ENCODE measurements around the gene KLF3.

Gene KLF3

DNA sequence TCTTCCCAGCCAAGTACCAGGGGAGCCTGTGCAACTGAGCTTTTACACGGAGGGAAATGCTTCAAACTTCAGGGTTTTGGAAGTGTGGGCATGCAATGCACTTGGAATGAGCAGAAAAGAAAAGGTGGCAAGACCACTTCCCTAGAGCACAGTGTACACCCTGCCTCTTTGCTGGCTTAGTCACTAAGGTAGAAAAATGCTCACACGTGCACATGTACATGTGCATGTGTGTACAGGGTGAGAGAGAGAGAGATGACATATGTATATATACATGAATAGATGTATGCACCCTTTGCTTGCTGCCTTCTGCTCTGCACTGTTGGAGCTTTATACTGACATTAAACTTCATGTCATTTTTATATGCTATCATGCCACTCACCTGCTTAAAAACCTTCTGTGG lies 7.9 kb upstream of the KLF3 start:
- no peak for DNase-seq

DNA sequence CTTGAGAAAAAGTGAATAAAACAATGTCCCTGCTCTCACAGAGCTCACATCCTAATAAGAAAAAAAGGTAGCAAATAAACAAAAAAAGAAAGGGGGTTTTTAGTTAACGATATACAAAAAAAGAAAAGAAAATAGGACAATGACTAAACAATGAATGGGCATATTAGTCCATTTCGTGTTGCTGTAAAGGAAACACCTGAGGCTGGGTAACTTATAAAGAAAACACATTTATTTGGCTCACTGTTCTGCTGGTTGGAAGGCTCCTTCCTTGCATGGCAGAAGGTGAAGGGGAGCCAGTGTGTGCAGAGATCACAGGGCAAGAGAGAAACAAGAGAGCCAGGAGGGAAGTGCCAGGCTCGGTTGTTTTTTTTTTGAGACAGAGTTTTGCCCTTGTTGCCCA lies 4.7 kb upstream of the KLF3 start:
- DNase-seq, result no peak

DNA sequence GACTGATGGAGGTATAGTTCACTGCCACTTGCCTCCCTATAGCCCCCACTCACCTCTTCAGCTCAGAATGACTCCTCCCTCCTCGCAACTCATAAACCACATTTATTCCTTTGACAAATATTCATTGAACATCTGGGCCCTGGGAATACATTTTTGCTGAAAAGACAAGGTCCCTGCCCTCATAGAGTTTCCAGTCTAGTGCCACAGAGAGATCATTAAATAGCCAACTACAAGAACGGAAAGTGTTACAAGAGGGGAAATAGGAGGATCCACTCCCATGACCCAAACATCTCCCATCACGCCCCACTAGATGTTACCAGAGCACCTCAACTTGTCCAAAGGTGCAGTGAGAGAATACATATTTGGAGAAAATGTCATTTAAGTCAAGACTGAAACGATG lies 3.2 kb upstream of the KLF3 start:
- DNase-seq, result no peak

DNA sequence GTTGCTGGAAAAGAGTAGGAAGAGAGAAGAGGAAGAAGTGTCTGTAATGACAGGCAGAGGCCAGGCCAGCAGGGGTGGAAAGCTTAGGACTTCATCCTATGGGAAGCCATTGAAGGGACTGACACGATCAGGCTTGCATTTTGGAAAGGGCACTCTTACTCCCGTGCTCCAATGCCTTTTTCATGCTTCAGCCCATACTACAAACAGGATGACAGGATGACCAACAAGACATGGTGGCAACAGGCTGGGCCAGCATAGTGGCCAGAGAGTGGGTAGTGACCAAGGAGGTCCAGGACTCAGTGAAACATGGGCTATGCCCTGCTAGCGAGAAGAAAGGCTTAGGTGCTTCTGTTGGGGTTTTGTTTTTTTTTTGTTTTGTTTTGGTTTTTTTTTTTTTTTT lies 2.6 kb upstream of the KLF3 start:
- DNase-seq, result no peak

DNA sequence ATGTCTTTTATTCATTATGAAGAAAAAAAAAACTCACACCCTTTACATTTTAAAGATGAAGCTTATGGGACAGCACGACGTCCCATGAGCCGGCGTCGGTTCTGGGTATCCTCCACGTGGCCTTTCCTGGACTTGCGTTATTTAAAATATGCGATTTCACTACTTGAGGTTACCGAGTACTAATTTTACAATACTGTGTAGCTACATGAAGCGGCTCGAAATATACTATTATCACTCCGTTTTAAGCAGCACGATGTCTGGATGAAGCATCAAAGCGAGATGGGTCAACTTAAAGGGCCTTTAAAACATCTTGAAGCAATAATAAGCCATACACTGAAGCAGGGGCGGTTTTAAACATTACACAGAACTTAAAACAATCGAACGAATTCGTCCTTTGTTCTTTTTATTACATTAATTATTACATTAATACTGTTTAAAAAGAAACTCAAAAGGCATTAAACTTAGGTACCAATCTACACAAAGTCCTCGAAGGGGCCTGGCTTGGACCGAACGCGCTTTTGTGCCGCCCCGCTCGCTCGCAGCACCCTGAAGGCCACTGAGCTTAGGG lies 1.4 kb upstream of the KLF3 start:
- no peak for DNase-seq

DNA sequence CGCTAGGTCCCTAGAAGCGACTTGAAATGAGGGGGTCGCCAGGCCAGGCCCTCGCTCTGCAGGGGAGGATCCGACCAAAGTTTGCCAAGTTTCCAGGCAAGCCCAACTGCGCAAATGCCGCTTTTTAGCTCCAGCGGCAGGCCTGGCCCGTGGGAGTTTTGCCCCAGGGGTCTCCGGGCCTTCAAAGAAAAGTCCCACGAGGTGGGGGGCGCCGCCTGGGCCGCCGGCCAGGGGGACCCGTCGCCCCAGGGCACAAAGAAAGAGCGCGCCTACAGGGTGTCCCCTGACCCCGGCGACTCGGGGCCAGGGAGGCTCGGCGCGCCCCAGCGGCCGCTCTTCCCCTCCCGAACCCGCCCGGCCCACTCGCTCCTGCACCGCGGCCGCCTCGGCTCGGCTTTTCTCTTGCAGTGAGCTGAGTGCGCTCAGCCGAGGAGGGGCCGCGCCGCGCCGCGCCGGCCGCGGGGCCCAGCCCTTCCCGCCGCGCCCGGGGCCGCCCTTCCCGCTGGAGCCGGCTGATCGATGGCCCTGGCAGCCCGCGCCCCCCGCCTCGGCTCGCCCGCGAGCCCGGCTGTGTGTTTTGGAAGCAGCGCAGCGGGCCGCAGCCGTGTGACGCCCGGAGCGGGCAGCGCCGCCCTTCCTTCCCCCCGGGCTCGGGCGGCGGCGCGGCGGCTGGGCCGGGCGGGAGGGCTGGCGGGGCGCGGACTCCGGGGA lies 754 bp upstream of the KLF3 start:
- no peak for DNase-seq

DNA sequence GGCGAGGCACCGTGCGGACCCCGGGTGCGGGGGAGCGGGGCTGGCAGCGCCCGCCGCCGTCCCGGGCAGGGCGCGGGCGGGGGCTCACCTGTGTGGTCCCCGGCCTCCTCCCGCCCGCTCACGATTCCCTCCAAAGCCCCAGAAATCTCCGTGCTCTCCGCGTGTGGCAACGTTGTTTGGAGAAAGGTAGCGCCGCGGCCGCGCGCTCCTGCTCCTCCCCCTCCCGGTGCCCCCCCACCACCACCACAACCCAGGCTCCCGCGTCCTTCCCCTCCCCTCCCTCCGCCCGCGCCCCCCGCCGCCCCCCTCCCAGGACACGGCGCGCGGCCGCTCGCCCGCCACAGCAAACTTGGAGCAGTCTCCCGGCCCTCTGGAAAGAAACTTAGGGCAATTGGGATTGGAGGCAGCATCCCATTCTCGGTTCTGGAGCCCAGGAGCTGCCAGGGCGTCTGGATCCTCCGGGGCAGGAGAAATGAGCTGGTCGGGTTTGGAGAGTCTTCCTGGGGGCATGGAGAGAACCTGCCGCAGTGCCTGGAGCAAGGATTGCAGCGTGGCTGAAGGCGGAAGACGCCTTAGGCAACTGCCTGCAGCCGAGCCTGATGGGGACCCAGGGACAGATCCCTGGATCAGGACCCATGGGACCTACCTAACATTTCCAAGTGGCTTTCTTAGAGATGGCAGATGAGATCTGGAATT lies 855 bp downstream of the KLF3 start:
- peak; percentile 52 for DNase-seq

DNA sequence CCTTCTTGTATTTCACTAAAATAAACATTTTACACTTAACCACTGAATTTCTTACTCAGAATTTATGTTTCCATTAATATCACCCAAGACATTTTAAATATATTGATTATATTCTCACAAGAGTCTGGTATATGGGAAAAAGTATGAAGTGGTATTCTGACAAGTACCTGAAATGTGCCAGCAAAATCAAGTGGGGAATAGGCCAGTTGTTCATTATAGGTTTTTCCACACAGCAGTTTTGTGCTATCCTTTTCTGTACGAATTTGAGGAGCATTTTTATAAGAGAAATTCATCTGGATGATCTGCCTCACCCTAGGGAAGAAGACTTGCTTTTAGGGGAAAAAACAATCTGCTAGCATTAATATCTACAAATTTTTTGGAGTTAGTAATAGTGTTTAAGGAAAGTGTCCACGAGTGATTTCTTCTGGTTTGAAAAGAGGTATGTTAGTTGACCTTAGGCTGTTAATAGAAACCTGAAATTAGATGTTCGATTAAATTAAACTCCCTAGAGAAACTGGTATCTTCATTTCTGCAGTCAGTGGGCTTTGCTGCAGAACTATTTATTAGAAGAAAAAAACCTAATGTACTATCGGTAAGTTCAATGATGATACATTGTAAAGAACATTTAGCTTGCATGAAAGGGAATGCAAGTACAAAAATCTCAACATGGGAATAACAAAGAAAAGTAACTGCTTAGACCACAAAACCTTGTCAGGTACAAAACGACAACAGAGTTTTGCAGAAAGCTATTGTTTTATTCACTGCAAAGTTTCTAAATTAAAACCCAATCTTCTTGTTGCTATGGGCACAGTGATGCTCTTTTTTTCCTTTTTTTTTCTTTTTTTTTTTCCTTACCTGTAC lies 1.8 kb downstream of the KLF3 start:
- DNase-seq, result no peak

DNA sequence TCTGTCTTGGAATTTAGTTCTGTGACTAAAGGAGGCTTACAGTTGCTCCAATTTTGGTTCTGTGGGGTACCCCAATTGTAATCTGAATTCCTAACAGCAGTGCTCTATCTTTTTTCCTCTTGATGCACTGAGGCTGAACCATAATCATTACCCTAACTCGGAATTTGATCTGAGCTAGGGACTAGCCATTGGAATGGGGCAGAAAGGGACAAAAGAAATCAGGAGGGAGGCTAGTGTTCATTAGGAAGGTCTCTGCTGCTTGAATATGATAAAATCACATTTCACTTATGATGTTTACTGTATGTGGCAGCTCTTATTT lies 2.7 kb downstream of the KLF3 start:
- DNase-seq, result no peak

DNA sequence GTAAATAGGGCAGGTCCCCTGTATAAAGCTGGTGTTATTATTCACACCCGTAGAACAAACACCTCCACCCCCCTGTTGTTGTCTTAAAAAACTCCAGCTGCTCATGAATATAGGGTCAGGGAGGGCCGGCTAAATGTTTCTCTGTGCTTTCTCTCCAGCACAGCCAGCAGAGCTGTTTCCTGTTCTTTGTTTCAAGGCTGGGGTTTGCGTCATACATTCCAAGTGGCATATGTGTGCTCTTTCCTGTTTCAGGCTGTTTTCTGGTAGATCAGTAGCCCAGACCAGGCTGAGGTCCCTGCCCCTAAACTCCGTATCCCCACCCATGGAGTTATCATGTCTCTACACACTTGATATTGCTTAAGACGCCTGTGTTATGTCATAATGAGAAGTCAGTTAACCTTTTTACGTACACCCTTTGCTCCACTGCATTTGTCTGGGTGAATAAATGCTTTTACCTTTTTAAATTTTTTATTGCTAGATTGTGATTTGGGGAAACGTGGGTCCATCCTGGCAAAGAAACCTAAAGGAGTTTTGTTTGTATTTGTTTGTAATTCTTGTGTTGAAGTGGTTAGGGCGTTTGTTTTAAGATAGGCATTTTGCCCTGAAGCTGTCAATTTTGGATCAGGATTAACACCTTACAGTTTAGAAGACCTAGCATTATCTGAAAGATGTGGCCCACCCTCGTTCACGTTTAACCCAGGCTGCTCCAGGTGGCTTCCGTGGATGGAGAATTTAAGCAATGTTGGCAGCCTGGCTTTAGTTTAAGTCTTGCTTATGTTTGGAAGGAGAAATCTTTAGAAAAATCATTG lies 3.3 kb downstream of the KLF3 start:
- peak; percentile 62 for DNase-seq

DNA sequence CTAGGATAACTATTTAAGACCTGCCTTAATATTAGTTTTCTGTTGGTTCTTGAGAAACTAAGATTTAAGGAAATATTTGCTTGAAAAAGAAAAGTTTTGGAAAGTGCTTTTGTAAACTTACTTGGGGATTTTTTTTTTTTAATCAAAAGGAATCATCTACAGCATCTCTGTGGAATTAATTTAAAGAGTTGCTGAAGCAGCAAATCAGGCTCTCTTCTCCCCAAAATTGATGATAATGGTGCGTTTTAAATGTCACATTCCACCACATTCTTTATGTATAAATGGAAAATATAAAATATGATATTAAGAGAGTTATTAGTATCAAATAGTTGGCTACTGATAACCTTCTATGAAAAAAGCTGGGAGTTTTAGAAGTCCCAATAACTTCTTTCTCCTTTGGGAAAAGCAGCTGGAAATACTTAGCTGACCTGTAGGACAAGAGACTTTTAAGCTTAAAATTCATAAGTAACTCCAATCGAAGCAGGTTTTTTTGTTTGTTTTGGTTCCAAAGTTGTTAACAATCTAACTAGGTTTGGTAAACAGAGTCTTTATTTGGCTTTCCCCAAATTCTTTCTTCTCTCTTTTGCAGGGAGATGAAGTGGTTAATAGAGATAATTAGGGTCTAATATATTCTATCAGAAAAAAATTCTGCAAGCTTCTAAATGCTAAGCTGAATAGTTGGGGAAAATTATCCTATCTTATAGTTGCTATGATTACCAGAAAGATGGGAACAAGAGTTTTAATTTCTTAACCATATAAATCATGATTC lies 4.4 kb downstream of the KLF3 start:
- DNase-seq, result no peak

DNA sequence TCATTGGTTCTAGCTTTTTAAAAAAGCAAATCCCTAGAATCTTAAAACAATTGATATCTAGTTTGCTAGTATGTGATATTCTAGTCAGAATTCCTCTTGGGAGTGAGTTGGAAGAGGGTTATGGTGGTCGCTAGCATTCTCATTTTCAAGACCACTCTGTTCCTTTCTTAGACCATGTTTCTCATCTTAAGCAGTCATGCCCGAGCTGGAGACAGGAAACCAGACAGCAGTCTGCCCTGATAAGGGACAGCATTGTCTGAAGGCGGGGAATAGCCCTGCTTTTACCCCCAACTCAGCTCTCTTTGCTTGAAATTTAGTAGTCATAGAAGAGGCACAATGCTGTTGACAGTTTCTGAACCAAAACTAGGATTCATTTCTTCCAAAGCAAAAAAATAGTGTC lies 5.2 kb downstream of the KLF3 start:
- DNase-seq, result no peak

DNA sequence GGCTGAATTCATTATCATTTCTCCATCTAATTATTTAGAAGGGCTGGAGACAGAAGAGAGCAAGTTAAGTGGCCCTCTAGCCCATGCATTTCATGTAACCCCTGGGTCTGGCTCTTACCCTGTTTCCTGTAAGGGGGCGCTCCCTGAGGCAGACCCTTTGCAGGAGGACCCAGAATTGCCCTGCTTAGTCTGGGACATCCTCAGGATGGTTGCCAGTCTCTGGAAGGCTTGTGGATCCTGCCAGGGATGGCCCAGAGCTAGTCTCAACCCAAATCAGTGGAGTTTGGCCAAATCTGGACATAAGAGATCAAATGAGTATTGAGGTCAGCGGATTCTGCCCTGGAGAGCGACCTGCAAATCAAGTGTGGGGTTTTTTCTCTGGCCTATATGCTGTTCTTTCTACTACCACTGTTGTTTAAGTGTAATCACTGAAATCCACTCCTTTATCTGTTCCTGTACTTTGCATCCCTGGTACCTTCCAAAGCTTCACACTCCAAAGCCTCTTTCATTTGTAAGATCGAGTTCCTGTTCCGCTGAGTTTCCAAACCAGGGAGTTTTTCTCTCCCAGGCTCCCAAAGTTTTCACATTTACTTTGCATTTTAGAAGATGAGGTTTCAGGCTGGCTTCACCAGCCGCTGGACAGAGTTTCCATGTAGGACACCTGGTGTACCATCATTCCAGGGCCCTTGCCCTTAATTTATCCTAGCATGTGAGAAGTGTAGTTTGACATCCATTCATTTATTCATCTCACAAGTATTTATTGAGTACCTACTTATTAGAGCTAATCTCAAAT lies 6.3 kb downstream of the KLF3 start:
- DNase-seq, result no peak

DNA sequence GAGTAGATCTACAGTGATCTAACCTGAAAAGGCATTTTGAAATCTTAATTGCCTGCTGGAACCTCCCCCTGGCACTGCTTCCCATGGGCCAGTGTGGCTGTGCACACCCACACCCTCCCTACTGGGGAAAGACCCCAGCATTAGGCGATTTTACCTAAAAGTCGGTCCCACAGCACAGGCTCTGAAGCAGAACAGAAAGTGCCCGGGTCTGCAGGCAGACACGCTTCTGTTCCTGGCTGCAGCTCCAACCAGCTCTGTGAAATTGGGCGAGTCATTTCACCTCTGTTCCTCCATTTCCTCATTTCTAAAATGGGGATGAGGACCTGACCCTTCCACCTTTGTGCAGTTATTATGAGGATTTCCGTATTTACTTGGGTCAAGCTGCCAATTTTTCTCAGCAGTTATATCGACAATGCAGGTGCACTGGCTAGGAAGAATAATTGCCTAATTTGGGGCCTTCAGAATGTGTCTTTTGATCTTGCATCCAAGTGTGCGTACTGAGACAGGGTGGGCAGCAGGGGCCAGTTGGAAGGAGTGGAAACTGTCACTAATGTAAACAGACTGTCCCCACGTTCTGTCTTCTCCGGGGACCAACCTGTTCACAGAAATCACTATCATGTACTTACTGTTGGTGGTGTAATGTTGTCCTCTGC lies 7.1 kb downstream of the KLF3 start:
- no peak for DNase-seq

DNA sequence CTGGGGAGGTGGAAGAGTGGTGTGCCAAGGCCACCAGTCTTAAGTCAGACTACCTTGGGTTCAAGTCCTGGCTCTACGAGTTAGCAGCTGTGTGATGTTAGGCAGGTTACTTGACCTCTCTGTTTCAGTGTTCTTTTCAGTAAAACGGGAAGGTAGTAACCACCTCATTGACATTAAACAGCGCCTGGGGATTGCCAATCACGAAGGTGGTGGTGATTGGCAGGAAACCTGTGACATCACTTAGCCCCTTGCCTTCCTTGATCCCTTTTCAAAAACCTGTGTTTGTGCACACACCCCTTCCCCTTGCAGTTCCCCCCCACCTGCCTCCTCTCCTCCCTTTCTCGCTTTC lies 7.6 kb downstream of the KLF3 start:
- no peak for DNase-seq

DNA sequence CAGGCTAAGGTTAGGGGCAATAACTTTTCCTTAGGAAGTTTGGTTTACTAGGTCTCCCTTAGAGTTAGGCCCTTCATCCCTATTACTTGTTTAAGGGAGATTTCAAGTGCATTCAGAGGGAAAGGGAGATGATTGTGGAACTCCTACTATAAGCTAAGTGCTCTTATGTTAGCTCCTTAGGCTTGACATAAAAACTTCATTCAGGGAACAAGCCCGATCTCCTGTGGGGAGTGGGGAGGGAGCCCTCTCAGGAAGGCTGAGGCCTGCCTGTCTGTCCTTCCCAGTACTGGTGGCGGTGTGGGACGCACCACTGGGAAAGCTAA lies 8.0 kb downstream of the KLF3 start:
- DNase-seq, result no peak

DNA sequence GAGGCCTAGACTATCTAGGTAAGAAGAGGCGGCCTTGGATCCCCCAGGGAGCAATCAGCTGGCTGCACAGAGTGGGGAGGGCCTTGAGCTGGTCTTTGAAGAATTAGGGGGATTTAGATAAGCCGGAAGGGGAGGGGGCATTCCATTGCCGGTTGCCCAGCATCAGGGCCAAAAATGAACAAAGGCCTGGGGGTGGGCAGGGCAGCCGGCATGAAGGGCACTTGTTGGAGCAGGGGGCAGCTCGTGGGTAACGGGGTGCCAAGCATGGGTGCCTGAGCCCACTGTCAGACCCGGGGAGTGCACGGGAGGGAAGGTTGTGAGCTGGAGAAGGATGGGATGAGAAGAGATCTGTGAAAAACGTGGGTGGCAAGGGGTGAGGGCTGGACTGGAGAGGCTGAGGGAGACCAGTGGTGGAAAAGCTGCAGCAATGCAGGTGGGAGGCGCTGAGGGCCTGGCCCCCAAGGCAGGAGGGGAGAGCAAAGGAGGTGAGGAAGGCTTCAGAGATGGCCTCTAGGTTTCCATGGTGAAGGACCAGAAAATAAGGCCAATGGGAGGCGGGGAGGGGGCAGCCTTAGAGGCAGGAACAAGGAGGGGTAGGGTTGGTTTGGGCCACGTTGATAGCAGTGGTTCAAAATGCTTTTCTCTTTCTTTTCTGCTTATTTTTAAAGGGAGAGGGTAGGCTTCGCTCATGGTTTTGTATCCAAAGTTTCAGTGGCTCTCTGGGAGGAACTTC lies 8.6 kb downstream of the KLF3 start:
- no peak for DNase-seq

DNA sequence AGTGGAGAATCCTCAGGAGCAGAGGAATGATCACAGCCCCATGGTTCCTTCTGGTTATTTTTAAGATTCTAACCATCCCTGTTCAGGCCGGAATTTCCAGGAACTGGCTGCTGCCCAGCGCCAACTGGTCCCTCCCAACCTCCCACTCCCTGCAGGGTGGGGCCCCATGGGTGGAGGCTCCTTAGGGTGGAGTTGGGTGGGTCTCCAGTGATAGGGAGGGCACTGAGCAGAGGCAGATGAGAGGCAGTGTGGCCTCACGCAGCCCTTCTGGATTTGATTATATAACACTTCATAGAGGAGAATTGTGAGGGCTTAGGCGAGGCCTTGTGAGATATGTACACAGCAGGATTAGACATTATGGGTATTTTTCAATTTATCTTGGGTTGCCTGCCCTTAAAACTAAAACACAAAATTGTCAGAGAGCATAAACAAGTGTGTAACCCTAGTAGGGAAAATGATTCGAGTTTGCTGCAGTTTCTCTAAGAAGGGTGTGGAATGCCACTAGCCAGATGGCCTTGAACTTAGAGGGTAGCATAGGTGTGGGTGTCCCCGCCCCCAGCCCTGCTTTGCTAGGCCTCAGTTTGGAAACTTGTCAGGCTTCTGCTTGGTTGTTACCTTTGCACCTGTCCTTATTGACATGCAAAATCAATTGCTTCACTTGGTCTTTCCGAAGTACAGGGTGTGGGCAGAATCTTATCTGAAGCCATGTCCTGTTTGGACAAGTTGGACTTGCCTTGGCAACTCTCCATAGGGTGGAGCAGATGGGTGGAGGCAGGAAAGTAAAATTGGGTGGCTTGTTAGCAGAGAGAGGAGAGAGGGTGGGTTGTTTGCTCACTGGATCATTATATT lies 9.4 kb downstream of the KLF3 start:
- no peak for DNase-seq

All from activated CD4-positive, alpha-beta T cell treated with anti-CD3 and anti-CD28 coated beads, Interleukin-2, amount 50 U/mL, for 1 hour (primary cell).